ENCODE results near the gene CARMIL1.

CARMIL1 gene

DNA sequence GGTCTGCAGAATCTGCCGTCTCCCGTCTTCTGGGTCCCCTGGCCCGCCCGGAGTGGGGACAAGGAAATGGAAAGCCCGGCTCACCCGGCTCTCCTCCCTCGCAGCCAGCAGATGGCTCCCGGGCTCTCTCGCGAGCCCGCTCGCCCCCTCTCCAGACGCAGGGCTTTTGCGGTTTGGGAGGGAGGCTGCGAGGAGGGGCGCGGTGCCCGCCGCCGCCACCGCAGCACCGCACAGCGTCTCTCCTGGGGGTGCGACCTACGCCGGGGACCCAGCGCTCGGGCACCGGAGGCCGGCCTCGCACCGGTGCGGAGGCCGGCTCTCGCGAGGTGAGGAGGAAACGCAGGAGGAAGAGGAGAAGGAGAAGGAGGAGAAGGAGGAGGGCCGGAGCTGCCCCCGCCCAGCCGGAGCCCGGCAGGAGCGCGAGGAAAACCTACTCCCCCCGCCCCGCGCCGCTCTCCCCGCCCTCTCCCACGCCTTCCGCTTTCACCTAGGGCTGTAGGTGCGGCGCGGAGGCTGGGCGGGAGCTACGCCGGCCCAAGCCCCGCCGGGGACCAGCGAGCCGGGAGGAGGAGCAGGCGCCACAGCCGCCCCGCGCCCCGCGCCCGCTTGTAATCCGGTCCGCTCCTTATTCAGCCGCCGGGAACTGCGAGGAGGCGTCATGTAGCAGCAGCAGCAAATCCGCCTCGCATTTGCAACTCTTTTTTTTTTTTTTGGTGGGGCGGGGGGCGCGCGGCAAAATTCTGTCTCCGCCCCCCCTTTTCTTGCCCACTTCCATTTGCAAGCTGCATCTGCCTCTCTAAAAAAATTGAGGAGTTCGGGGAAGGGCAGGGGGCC, at the start of gene CARMIL1:
Gene CARMIL1 (plus strand): TSS at position 461 of the 834 bp plus-strand sequence. CDS start 422 bp downstream, outside the sequence.
- DNase-seq (ENCODE audit: low read depth) = peak; percentile 48

DNA sequence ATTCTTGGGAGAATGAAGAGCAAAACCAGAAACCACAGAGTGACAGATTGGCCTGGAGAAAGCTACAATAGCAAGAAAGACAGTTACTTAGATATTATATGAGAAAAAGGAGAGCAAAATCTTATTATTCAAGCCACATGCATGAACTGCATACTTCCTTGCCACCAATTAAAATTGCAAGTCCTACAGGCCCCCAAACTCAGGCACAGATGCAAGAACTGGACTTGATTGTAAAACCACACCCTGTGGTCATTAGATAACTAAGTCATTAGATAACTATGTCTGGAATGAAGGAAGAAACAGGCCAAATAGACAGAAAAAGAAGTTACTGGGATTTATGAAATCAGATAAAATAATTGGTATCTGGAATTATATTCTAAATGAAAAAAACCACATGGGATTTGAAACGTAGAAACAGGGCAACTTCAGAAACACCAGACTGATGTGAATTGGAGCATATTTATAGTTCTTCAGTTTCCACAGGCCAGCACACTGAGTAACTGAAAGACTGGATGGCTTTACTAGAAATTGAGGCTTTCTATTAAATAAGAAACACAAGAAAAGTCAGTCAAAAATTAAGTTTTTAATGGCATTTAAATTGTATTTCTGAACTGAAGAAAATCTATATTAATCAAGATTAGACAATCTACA, 49.4 kb upstream of the CARMIL1 start:
- DNase-seq (ENCODE audit: low read depth) = no peak

DNA sequence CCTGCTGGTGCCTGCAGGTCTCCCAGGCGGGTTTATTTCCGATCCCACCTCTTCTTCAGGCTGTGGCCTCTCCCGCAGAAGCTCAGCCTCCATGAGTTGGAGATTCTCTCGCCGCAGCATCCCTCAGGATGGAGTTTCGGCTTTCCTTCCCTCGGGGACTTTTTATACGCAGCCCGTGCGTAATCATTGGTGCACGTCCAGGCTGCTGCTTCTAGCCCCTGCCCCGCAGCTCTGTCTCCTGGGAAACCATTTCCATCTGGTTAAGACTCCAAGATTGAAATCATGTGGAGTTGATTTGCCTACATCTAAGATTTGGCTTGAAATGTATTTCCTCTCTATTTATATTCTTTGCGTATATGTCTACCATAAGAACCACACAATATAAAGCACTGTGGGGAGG, 46.7 kb upstream of the CARMIL1 start:
- DNase-seq (ENCODE audit: low read depth) = no peak

DNA sequence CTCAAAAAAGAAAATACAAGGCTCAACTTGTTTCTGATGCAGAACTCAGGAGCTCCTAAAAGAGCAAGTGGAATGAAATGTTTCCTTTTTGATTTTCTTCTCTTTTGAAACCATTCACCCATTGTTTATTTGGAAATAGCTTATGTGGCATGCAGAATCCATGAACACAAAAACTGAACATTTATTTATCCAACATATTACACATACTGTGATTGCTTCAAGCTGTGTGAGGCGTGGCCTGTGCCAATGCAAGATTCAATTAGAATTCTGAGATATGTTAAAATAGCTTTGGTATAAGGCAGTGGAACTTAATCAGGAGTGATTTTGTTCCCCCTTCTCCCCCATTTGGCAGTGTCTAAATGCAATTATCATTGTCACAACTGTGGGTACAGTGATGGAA, 45.9 kb upstream of the CARMIL1 start:
- no peak for DNase-seq (ENCODE audit: low read depth)

DNA sequence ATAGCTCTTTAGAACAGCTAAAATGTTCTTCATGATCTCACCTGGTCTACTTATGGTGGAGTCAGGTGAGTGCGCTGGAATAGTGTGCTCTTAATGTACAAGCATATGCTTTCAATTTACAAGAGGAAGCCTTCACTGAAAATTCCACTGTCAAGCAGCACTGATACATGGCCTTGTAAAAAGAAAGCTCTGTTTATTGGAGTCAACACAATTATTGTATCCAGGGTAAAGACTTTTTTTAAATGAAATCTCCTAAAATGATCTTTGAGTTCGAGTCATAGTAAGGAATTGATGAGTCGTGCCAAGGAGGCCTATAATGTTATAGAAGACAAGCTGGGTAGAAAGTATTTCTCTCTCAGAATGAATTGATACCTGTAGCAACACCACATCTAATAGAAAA, 41.6 kb upstream of the CARMIL1 start:
- DNase-seq (ENCODE audit: low read depth) = no peak

DNA sequence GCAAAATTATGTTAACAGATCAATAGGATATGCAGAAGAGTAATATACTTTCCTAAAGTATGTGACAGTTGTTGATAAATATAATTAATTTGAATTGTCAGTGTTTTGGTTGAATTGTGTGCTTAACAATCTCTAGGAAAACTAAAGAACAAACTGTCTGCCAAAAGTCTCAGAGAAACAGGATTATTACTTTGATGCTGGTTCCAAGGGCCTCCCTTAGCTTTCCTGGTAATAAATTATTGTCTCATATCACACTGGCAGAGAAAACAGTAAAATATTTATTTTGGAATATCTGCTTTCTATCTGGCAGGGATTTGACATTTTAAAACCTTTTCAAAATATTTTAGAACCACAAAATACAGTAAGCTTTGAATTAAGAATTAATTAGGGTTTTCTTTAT, 40.1 kb upstream of the CARMIL1 start:
- no peak for DNase-seq (ENCODE audit: low read depth)

DNA sequence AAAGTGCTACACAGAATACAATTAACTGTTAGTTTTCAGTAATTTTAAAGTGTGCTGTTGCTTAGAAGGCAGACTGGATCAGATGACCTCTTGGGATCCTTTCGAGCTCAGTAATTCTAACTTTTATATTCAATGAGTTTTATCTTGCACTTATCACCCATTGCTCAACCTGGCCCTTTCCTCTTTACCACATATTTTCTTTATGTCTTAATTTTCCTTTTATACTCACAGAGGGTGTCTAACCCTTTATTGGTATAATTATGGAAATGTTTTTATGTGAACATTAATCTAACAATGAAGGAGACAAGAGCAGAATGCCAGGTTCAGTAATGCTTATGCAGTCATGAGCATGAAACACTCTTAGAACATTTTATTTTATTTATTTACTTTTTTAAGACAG, 39.7 kb upstream of the CARMIL1 start:
- no peak for DNase-seq (ENCODE audit: low read depth)

DNA sequence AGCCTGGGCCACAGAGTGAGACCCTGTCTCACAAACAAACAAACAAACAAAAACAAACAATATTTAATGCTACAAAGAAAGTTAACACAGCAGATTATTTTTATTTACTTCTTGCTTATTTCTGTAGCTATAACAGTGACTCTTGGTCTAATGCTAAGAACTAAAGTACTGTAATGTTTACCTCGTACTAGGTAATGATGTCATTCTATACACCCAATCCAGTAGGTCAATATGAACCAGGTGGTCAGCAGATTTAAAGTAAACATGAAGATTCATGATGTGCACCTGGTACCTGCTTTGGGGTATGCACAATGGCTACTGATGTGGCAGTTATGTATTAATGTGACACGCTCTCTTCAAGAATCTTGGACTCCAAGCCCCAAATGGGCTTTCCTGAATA, 36.6 kb upstream of the CARMIL1 start:
- no peak for DNase-seq (ENCODE audit: low read depth)

DNA sequence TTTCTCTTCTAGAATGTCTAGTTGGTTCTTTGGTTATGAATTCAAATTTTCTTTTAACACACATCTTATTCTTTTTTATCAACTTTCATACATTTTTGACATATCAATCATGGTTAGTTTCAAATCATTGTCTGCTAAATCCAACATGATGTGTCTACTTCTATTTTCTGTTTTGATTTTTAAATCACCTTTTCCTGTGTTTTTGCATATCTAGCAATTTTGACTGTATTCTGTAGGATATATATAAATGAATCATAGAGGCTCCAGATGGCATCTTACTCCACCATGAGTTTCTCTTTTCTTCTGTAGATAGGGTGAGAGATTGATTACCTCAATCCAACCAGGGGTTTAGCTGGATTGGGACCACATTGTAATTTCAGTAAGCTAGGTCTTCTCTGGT, 34.3 kb upstream of the CARMIL1 start:
- DNase-seq (ENCODE audit: low read depth) = no peak

DNA sequence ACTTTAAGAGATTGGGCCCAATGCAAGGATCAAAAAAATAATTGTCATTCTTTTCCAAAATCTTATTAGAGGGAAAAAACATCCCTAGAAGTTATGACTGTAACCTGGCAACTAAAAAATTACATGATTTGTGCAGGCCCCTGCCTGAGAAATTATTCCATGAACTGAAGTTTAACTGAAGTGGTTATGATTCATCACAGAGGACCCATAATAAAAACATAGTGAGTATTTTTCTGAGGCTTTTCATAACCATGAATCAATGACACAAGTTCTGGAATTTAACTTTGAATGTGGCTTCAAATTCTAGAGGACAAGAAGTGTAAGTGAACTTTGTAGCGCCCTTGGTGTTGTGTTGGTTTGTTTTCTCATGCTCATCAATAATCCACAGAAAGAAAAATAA, 31.1 kb upstream of the CARMIL1 start:
- DNase-seq (ENCODE audit: low read depth) = no peak

DNA sequence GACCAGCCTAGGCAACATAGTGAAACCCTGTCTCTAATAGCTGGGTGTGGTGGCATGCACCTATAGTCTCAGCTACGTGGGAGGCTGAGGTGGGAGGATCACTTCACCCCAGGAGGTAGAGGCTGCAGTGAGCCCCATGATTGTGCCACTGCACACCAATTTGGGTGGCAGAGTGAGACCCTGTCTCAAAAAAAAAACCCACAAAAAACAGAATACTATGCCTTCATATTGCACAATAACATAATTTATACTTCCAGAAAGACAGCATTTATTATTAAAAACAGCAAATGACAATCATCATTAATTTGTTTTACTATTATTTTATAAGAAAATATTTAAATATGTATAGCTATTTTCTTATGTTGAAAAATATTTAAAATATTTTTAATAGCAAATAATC, 30.0 kb upstream of the CARMIL1 start:
- no peak for DNase-seq (ENCODE audit: low read depth)

DNA sequence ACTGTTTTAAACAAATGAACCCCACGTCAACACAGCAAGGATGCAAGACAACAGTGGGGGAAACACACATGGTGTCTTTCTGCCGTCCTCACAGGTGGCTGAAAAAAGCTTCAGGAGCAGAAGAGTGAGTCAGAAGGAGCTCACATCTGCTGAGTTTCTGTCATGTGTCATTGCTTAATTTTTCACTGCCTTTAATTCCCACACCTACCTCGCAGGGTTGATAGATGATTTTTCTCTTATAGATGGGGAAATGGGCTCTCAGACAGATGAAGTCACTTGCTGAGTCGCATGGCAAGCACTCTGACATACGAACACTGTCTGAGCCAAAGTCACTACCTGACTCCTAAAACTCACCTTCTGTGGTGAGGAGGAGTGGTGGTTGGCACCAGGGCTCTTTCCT, 28.3 kb upstream of the CARMIL1 start:
- peak; percentile 11 for DNase-seq (ENCODE audit: low read depth)

DNA sequence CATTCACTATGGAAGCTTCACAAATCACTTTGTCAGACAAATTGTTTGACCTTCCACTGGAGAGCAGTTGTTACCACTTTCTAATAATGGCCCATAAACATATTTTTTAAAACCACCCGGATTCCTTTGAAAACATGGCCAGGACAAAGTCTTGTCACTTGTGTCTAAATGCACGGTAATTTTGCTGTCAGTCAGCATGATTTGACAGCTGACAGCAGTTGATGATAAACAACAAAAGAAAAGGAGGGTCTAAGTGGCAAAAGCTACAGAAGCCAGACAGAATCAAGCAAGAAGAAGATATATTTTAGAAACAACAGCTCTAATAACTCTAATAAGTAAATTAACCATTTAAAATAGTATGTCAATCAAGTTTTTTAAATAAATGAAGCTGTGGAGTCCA, 27.7 kb upstream of the CARMIL1 start:
- no peak for DNase-seq (ENCODE audit: low read depth)

DNA sequence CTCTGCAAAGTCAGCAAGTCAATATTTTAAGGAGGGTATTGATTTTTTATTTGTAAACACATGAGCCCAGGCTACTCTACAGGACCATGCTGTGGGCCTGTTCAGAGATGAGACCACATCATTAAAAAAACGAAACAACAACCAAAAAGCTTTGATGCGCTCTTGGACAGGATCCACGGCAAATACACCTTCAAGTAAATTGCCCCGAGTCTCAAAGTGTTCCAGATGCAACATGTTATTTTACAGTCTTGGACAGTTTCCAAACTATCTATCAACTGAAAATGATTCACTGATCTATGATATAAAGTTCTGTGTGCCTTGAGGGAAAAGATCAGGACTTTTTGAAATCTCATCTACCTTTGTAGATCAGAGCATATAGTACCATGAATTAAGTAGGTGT, 25.8 kb upstream of the CARMIL1 start:
- no peak for DNase-seq (ENCODE audit: low read depth)

DNA sequence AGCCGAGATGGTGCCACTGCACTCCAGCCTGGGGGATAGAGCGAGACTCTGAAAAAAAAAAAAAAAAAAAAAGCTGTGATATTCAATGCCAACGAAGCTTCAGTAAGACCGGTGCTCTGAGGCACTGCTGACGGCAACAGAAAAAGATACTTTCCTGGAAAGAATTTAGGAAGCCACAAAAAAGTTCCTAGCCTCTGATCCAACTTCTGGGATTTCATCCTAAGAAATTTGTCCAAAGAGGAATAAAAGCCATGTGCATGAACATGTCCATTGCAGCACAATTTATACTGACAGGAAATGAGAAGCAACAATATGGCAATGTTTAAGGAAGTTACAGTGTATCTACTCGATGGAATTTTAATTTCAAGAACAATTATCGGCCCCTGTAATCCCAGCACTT, 24.5 kb upstream of the CARMIL1 start:
- DNase-seq (ENCODE audit: low read depth) = no peak

DNA sequence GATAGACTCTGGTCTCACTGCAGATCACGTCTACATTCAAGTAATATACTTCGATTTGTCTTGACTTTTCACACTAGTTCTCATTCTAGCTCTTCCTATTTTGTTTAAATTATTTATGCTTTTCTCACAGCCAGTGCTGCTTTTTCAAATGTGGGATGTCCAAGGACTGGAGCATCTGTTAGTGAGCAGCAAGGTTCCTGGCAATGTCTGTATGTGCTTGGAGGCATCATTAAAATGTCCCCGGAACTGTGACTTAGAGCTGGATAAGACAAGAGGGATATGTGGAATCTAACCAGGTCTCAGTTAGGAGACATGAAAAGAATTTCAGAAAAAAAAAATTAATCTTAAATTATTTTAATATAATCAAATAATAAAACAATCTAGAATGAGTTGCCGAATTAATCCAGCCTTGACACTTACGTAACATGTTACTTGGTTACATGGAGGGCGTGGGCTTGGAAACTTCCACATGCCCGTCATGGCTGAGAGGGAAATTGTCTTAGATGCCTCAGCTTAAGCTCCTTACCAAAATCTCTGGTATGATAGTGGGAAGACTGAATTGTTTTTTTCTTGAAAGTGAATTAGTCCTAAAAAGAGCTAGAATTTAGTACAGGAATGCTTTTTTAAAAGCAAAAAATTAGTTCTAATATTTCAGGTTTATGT, 21.4 kb upstream of the CARMIL1 start:
- DNase-seq (ENCODE audit: low read depth) = no peak

DNA sequence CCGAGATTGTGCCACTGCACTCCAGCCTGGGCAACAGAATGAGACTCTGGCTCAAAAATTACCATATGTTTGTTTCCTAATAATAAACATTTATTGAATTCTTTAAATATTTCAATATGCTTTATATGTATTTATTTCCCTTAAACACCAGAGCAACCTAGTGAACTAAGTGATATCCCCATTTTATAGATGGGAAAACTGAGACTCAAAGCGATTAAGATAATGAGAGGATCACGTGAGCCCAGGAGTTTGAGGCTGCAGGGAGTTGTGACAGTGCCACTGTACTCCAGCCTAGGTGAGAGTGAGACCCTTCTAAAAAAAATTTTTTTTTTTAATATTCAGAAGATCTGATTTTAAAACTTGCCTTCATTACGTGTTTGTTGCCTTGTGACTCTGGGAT, 19.4 kb upstream of the CARMIL1 start:
- DNase-seq (ENCODE audit: low read depth) = no peak

DNA sequence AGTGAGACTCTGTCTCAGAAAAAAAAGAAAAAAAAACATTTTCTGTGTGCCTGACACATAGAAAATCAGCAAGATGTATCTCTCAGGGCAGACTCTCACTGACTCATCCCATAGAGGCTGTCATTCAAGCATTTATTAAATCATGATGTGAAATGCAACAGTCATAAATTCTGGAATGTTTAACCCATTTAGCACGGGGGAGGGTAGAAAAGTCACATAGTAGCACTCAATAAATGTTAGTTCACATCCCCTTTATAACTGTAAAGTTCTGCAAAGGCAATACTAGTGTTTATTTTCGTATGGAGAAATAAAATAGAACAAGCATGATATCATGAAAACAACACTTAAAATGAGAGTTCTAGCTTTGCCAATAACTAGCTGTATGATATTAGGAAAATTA, 15.5 kb upstream of the CARMIL1 start:
- no peak for DNase-seq (ENCODE audit: low read depth)

DNA sequence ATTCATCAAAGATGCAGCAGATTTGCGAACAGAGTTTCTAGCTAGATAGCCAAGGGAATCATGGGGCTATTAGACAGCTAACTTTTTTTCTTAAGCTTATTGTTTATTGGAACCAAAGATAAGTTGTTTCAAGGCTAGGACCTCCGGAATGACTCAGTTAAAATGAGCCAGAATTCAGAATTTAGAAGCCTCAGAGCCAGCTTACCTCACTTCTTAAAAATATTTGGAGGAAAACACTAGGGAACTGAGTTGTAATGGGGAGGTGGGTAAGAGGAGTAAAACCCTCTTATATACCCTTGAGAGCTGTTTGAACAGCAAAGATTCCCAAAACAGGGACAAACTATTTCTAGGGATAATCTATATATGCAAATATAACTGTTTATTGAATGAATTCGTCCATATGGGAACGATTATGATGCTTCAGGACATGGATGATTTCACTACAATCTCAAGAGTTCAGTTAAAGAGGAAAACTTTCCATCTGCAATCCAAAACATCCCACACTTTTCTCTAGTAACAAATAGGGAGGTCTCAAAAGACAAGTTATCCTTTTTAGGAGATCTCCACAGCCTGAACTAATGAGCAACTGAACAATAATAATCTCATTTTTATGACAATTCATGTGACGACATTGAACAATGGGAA, 12.6 kb upstream of the CARMIL1 start:
- DNase-seq (ENCODE audit: low read depth) = no peak

DNA sequence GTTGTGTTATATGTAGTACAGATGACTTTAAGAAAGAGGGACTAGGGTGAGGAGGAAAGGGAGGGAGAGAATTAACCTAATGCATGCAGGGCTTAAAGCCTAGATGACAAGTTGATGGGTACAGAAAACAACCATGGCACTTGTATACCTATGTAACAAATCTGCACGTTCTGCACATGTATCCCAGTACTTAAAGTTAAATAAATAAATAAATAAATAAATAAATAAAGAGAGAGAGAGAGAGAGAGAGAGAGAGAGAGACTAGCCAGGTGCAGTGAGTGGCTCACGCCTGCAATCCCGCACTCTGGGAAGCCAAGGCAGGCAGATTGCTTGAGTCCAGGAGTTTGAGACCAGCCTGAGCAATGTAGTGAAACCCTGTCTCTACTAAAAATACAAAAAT, 11.5 kb upstream of the CARMIL1 start:
- no peak for DNase-seq (ENCODE audit: low read depth)

DNA sequence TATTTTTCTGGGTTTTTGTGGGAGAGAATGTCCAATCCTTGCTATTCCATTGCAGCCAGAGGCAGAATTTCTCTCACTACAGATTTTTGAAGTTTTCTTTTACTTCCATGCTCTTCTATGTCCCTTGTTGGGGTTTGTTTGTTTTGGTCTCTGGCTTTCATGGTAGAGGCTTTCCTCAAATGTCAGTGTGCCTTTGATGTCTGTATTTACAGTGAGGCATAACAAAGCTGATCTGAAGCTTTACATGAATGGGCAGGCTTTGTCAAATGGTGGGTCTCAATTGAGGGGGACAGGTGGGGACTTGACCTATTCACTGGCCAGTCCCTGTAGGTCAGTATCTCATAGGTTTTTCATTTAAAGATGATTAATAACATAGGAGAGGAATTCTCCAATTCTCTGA, 8.6 kb upstream of the CARMIL1 start:
- DNase-seq (ENCODE audit: low read depth) = no peak

DNA sequence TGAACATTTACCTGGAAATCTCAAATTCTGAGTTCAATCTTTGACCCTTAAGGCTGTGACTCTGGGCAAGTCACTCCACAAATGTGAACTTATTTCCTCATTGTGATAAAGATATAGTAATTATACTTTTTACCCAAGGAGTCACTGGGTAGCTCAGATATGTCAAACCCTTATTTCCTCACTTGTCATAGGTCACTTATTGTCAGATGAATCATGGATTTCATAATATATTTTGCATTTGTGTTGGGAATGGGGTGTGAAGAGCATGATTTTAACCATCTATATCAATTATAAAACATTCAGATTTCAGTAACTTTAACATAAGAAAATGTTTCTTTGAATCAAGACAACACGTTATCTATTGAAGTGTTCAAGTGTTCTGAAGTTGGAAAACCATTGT, 3.7 kb upstream of the CARMIL1 start:
- DNase-seq (ENCODE audit: low read depth) = no peak

DNA sequence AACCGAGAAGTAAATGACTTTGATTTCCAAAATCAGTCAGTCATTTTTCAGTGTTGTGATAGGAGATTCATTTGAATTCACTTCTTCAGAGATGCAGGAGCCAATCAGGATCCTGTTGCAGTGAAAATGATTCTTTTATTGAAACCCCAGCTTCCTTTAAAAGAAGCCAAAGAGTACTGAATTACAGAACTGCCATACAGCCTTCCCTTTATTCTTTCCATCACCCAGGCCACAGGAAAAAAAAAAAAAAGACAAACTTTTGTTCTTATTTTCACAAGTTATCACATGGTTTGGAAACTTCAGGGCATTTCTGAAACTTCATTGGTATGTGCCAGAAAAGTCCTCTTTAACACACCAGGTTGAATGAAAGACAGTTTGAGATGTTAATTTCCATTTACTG, 1.8 kb upstream of the CARMIL1 start:
- DNase-seq (ENCODE audit: low read depth) = no peak
